ENCODE data around the gene ANKRD40CL. TPM values are rescaled to one million over a fixed set of nuclear protein-coding genes. Genes with fewer than 3 reads are reported as not detected.

ANKRD40CL gene
- total RNA-seq, 6 experiments from 2014 or later: 0.29 TPM; not detected in 5

GRCh38 chr17:50790618-50791017 lies 23.3 kb upstream of the ANKRD40CL start:
- no peak for DNase-seq
- 69% methylated on average over 6 of the region's 6 CpGs for WGBS (ENCODE audit: insufficient coverage, low coverage, low lambda C conversion rate, missing lambda C conversion rate)
- Histone ChIP-seq H3K36me3 (no peaks in the 10 kb centered on the region), H3K4me1 (peaks cover 0 to 8% (median 1%) of the 10 kb centered on the region in 4 donors), H3K4me3 (no peak overlapping the region), H3K9me3 (no peaks in the 10 kb centered on the region), H3K27ac (no peak overlapping the region), H3K27me3 (no peaks in the 10 kb centered on the region)
- TF ChIP-seq CTCF (IDR thresholded peaks at IDR 0.05) (no peak), POLR2A (IDR thresholded peaks at IDR 0.05) (no peak)
- intact Hi-C loops (cut with DNase I): no loop called here
- peak in 2 of 4 donors; percentile 15 to 20 for ATAC-seq

- DNase-seq (no peak), ATAC-seq (no peak)
- WGBS (ENCODE audit: insufficient coverage, low coverage, low lambda C conversion rate, missing lambda C conversion rate): no CpG with 5 or more reads among the region's 7 CpGs
- H3K27me3 ChIP-seq: no peaks in the 10 kb centered on the region
- intact Hi-C loops (cut with DNase I): loop anchor here in 1 of 2 donors (10.0 kb wide), 1 partner anchor 168 kb away; no protein-coding TSS in a partner anchor
- H3K9me3 ChIP-seq: no peaks in the 10 kb centered on the region
- no peak overlapping the region for H3K4me3 ChIP-seq
- H3K4me1 ChIP-seq: peaks cover 0 to 16% (median 2%) of the 10 kb centered on the region in 4 donors
- TF ChIP-seq CTCF (IDR thresholded peaks at IDR 0.05) (no peak), POLR2A (IDR thresholded peaks at IDR 0.05) (no peak)
- H3K27ac ChIP-seq: no peak overlapping the region
- no peaks in the 10 kb centered on the region for H3K36me3 ChIP-seq
These were observed 19.8 kb upstream of the ANKRD40CL start for GRCh38 chr17:50787106-50787505.

GRCh38 chr17:50785946-50786570 lies 18.7 kb upstream of the ANKRD40CL start:
- peak; percentile 74 to 87 (median 80) for ATAC-seq
- 34% methylated on average over 6 of the region's 9 CpGs for WGBS (ENCODE audit: insufficient coverage, low coverage, low lambda C conversion rate, missing lambda C conversion rate)
- no peaks in the 10 kb centered on the region for H3K9me3 ChIP-seq
- no peaks in the 10 kb centered on the region for H3K27me3 ChIP-seq
- H3K4me3 ChIP-seq: no peak overlapping the region
- DNase-seq: peak in 1 of 3 donors; percentile 59
- H3K27ac ChIP-seq: peak overlapping the region in 2 of 3 donors; percentile 28 to 63
- no peaks in the 10 kb centered on the region for H3K36me3 ChIP-seq
- intact Hi-C loops (cut with DNase I): loop anchor here in 1 of 2 donors (10.0 kb wide), 1 partner anchor 169 kb away; no protein-coding TSS in a partner anchor
- TF ChIP-seq POLR2A (IDR thresholded peaks at IDR 0.05) (no peak), CTCF (IDR thresholded peaks at IDR 0.05) (no peak)
- peaks cover 0 to 16% (median 2%) of the 10 kb centered on the region in 4 donors for H3K4me1 ChIP-seq

- peak overlapping the region in 1 of 3 donors; percentile 63 for H3K27ac ChIP-seq
- H3K36me3 ChIP-seq: no peaks in the 10 kb centered on the region
- TF ChIP-seq CTCF (IDR thresholded peaks at IDR 0.05): no peak
- peak in 2 of 4 donors; percentile 5 to 16 for ATAC-seq
- H3K4me1 ChIP-seq: peaks cover 0 to 16% (median 2%) of the 10 kb centered on the region in 4 donors
- no peaks in the 10 kb centered on the region for H3K9me3 ChIP-seq
- no peak for DNase-seq
- H3K4me3 ChIP-seq: no peak overlapping the region
- intact Hi-C loops (cut with DNase I): loop anchor here in 1 of 2 donors (10.0 kb wide), 1 partner anchor 170 kb away; no protein-coding TSS in a partner anchor
- no peaks in the 10 kb centered on the region for H3K27me3 ChIP-seq
- 61% methylated on average over 4 of the region's 4 CpGs for WGBS (ENCODE audit: insufficient coverage, low coverage, low lambda C conversion rate, missing lambda C conversion rate)
These were observed 17.8 kb upstream of the ANKRD40CL start for GRCh38 chr17:50785126-50785525.
